OCI-M2 (cell line): ENCODE results near the gene AADACL2.
"Not testable (repeated sequence)": the region's sequence is repeated elsewhere in the genome, so short reads cannot be mapped to it uniquely, and the experiment has no call there.

Experiments
- DNase-seq: peaks from one replicate; lab custom pipeline; 2025; ENCODE audit not compliant: unreplicated experiment; lab: John Stamatoyannopoulos, UW

The AADACL2 gene

DNA sequence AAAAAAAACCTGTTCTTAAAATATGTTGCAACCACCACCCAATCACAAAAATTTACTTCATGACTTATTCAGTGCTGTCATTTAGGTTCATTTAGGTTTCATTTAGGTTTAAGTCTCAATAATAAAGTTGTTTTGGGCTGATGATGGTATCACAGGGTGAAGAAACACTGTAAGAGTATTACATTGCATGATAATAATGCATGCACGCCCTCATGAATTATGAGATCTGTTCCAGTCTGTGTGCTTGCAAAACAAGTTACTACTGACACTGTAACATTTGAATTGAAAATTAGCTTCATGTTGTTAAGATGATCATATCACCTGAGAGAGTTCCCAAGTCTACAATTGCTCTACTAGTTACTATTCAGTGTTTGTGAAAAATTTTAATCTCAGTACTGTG is at the start of gene AADACL2:
TSS of gene AADACL2 (plus strand) at position 315 of the 400 bp plus-strand sequence. CDS start 109 bp downstream, outside the sequence.
- no peak for DNase-seq

- no peak for DNase-seq
These were observed 49.6 kb upstream of the AADACL2 start for GRCh38 chr3:151684094-151684493.

GRCh38 chr3:151686257-151686656 is 47.5 kb upstream of the AADACL2 start:
- no peak for DNase-seq

DNA sequence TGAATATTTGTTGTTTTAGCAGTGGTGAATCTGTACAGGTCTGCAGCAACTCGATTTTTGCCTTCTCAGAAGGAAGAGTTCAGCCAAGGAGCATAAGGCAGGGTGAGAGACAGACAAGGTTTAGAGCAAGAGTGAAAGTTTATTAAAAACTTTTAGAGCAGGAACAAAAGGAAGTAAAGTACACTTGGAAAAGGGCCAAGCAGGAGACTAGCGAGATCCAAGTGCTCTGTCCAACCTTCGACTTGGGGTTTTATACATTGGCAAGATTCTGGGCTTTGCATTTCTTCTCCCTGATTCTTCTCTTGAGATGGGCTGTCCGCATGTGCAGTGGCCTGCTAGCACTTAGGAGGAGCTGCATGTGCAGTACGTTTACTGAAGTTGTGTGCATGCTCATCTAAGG is 46.7 kb upstream of the AADACL2 start:
- DNase-seq = no peak

DNA sequence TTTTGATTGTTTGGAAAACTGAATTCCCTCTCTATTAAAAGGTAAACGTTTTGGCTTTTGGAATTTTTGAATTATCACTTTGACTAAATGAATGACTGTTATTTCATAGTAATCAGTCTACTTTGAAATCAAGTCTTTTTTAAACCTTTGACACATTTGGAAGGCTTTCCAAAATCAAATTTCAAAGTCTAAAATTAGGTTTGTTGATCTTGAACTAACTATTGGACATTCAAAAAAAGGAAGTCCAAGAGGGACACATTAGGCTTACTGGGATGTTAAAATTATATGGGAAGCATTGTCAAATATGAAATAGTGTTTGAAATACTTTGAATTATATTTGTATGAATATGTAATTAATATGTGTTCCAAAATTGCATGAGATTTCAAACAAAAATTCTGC is 45.2 kb upstream of the AADACL2 start:
- no peak for DNase-seq

- no peak for DNase-seq
These were observed 43.1 kb upstream of the AADACL2 start for GRCh38 chr3:151690645-151691044.

DNA sequence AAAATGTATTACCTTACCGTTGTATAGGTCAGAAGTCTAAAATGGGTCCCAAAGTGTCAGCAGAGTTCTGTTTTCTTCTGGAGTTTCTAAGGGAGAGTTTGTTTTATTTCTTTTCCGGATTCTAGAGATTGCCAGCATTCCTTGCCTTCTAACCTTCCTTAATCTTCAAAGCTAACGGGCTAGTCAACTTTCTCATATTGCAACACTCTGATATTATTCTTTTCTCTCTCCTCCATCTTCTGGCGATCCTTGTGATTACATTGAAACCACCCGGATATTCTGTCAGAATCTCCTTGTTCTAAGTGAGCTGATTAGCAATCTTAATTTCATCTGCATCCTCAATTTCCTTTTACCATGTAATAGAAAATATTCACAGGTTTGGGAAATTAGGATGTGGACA is 36.2 kb upstream of the AADACL2 start:
- no peak for DNase-seq

DNA sequence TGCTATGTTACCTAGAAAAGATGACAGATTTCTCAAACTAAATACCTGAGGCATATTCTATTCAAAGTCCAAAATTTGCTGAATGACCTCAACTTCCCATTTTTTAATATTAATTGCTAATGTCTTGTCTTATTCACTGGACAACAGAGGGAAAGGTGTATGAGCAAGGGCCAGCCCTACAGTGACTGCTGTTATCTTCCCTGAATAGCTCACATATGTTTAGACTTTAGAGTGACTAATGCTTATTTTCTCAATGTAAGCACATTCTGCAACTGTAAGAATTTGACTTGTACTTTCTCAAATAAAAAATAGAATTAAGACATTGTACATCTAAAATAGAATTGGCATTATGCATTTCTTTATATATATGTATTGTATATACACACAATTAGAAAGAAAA is 26.5 kb upstream of the AADACL2 start:
- no peak for DNase-seq

DNA sequence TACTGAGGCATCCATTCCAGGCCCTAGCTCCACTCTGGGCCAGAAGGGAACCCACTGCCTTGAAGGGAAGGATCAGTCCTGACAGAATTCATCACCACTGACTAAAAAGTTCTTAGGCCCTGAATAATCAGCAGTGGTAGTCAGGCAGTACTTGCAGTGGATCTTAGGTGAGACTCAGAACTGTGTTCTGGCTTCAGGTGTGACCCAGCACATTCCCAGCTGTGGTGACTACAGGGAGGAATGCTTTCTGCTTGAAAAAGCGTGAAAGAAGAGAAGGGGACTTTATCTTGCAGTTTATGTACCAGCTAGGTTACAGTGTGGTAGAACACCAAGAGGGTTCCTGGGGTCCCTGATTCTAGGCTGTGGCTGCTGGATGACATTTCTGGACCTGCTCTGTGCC is 24.9 kb upstream of the AADACL2 start:
- no peak for DNase-seq

- no peak for DNase-seq
These were observed 23.9 kb upstream of the AADACL2 start for GRCh38 chr3:151709847-151710246.

DNA sequence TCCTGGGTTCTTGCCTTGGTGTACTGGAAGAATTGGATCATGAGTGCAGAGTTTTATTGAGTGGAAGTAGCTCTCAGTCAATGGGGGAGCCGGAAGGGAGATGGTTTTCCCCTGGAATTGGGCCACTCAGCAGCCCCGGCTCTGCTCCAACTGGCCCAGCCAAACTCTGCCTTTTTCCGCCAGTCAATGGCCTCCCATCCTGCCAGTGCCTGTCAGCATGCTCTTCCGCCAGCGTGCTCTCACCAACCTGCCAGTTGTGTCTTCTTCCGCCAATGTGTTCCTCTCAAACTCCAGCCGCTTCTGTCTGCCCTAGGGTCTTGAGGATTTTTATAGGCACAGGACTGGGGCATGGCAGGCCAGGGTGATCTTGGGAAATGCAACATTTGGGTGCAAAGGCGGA is 12.4 kb upstream of the AADACL2 start:
- DNase-seq = no peak

DNA sequence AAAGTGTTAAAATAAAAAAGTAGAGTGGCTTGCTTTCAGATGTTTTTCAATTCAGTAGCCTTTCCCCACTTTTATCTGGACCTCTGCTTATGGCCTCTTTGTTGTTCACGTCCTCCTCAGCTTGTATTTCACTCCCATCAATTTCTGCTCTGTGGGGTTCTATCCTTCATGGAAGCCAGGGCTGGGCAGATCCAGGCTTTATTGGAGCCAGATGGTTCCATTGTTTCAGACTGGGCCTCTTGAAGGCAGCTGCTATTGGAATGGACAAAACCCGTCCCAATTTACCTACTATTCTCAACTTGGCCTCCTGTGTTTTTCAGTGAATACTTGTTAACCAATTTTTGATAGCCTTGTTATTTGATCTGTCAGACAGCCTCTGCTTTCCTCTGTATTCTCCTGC is 10.9 kb upstream of the AADACL2 start:
- no peak for DNase-seq

GRCh38 chr3:151724576-151725562 is 8.9 kb upstream of the AADACL2 start:
- no peak for DNase-seq

- no peak for DNase-seq
These were observed 7.7 kb upstream of the AADACL2 start for GRCh38 chr3:151726016-151726415.

- DNase-seq = no peak
These were observed 866 bp upstream of the AADACL2 start for GRCh38 chr3:151732861-151733260.

- no peak for DNase-seq
These were observed 6.9 kb downstream of the AADACL2 start for GRCh38 chr3:151740581-151740980.

- no peak for DNase-seq
These were observed 10.1 kb downstream of the AADACL2 start for GRCh38 chr3:151743855-151744254.

DNA sequence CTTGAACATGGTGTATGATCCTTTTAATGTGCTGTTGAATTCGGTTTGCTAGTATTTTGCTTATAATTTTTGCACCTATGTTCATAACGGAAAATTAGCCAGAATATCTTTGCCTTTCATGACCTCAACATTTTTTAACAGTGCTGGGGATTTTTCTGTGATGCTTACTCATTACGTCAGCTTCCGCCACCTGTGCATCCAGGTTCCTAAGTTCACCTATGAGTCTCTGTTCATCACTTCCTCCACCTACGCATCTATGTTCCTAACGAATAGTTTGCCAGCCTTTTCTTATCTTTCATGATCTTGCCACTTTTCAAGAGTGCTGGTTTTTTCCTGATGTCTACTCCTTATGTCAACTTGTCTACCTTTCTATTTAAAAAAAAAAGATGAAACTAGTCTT is 16.5 kb downstream of the AADACL2 start:
- DNase-seq = no peak

DNA sequence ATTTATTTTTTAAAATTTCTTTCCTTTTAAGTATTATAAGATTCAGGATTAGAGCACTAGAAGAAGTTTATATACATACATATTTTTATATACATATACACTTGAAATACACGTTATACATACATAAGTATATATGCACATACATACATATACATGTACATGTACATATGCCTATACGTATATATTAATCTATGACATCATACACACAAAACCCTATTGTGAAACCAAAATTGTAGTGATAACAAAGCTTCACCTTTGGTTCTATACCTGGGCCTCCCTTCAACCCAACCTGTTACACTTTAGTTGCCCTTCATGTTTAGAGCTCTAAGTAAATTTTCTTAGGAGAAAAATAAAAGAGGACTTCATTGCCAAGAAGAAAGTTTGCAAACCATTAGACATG is 17.0 kb downstream of the AADACL2 start:
- no peak for DNase-seq

- no peak for DNase-seq
These were observed 17.4 kb downstream of the AADACL2 start for GRCh38 chr3:151751161-151751560.

DNA sequence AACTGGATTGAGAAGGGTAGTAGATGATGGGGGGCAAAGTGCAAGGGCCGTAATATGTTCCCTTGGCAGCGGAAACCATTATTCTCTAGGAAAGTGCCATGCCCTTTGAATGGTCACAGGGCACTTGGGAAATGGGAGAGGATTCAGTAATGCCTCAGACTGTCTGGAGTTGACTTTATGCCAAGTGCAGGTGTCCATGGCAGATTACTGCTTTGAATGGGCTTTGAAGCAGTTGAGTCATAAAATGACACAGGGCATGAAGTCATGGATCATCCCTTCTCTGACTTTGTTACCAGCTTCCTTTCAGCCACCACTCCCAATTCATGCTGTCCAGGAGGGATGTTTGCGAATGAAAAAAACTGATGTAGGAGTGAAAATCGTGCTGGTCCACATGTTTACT is 20.1 kb downstream of the AADACL2 start:
- no peak for DNase-seq

DNA sequence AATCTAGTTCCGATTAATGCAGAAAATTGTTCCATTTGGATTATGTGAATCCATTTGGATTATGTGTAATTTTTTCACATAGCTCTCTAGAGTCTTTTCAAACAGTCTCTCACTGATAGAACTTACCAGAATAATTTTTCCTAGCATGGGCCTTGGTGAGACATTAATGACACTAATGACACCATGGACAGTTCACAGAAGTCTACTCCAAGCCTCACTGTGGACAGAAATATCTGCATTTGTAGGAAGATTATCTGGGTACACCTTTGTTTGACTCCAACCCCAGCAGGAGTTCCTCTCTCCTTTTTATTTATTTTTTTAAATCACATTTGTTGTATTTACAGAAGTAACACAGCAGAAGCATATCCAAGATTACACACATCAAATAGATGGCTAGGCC is 27.9 kb downstream of the AADACL2 start:
- no peak for DNase-seq

- not testable (repeated sequence) for DNase-seq
These were observed 31.0 kb downstream of the AADACL2 start for GRCh38 chr3:151764699-151765098.
